Amygdala (tissue), 56 donors: ENCODE data around the gene HAAO.

Experiments
- DNase-seq, 56 donors: peaks; one replicate each; lab custom pipeline; 2025; lab: John Stamatoyannopoulos, UW

HAAO gene

GRCh38 chr2:42794271-42795046 lies 2.1 kb upstream of the HAAO start:
- DNase-seq: no peak

- no peak for DNase-seq
These were observed 1.2 kb upstream of the HAAO start for GRCh38 chr2:42793334-42794270.

- DNase-seq: peak in 1 of 56 donors; percentile 33
These were observed 248 bp downstream of the HAAO start for GRCh38 chr2:42792087-42792582.

- DNase-seq: no peak
These were observed 777 bp downstream of the HAAO start for GRCh38 chr2:42791606-42792005.

GRCh38 chr2:42789751-42790150 lies 2.6 kb downstream of the HAAO start:
- DNase-seq: no peak

GRCh38 chr2:42788882-42789281 lies 3.5 kb downstream of the HAAO start:
- DNase-seq: no peak

- no peak for DNase-seq
These were observed 3.9 kb downstream of the HAAO start for GRCh38 chr2:42788478-42788793.

GRCh38 chr2:42787788-42788477 lies 4.5 kb downstream of the HAAO start:
- DNase-seq: no peak

- no peak for DNase-seq
These were observed 5.0 kb downstream of the HAAO start for GRCh38 chr2:42787424-42787787.

GRCh38 chr2:42786561-42787345 lies 5.6 kb downstream of the HAAO start:
- DNase-seq: no peak

GRCh38 chr2:42784204-42784880 lies 8.0 kb downstream of the HAAO start:
- no peak for DNase-seq

- no peak for DNase-seq
These were observed 8.9 kb downstream of the HAAO start for GRCh38 chr2:42783511-42783910.

GRCh38 chr2:42781181-42781580 lies 11.2 kb downstream of the HAAO start:
- no peak for DNase-seq

- no peak for DNase-seq
These were observed 14.2 kb downstream of the HAAO start for GRCh38 chr2:42777883-42778805.

GRCh38 chr2:42775810-42776209 lies 16.6 kb downstream of the HAAO start:
- no peak for DNase-seq

- no peak for DNase-seq
These were observed 17.2 kb downstream of the HAAO start for GRCh38 chr2:42775186-42775585.

GRCh38 chr2:42771546-42772153 lies 20.7 kb downstream of the HAAO start:
- DNase-seq: no peak
